Esophagus squamous epithelium (tissue), 4 donors: ENCODE measurements around the gene CHMP1A.
A peak's percentile ranks its signal among the peaks of the same experiment; 100 is the strongest.

Experiments used
- CTCF ChIP-seq, 6 experiments: fragments of 450-650 bp in 4 of 6; fragments of 200-600 bp in 2 of 6; sonication (generic) in 2 of 6; IDR thresholded peaks; one replicate each; pipeline ENCODE4 v1.5.1; 2016 to 2019; ENCODE audit warnings: antibody characterized with exemption in 6 of 6, mild to moderate bottlenecking in 4 of 6, moderate library complexity in 4 of 6
- POLR2A ChIP-seq, 4 donors: fragments of 450-650 bp; IDR thresholded peaks; one replicate each; pipeline ENCODE4 v1.6.1; 2017; ENCODE audit warnings: antibody characterized with exemption in 4 of 4, mild to moderate bottlenecking in 4 of 4, moderate library complexity in 3 of 4

GRCh38 chr16:89615596-89616090, 41.9 kb downstream of the CHMP1A start:
- TF ChIP-seq POLR2A (IDR thresholded peaks at IDR 0.05), result no peak
- TF ChIP-seq CTCF (IDR thresholded peaks at IDR 0.05), result peak; percentile 31 to 71 (median 47)
